ENCODE measurements around the gene ZNF764.

- TF ChIP-seq, protein P1, sequence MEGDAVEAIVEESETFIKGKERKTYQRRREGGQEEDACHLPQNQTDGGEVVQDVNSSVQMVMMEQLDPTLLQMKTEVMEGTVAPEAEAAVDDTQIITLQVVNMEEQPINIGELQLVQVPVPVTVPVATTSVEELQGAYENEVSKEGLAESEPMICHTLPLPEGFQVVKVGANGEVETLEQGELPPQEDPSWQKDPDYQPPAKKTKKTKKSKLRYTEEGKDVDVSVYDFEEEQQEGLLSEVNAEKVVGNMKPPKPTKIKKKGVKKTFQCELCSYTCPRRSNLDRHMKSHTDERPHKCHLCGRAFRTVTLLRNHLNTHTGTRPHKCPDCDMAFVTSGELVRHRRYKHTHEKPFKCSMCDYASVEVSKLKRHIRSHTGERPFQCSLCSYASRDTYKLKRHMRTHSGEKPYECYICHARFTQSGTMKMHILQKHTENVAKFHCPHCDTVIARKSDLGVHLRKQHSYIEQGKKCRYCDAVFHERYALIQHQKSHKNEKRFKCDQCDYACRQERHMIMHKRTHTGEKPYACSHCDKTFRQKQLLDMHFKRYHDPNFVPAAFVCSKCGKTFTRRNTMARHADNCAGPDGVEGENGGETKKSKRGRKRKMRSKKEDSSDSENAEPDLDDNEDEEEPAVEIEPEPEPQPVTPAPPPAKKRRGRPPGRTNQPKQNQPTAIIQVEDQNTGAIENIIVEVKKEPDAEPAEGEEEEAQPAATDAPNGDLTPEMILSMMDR (IDR thresholded peaks at IDR 0.05) = no peak
- TF ChIP-seq POLR2A (IDR thresholded peaks at IDR 0.05) = no peak
Measured at GRCh38 chr16:30519120-30520049, 38.8 kb downstream of the ZNF764 start.

Data from tibial nerve (tissue), 3 donors.